Measurements from ENCODE around the gene ZNF628.

- TF ChIP-seq CTCF (IDR thresholded peaks at IDR 0.05; ENCODE audit: low read depth, low read length, poor library complexity, severe bottlenecking) = no peak
- TF ChIP-seq EZH2phosphoT487 (IDR thresholded peaks at IDR 0.05; ENCODE audit: borderline replicate concordance, low read length) = no peak
Measured at GRCh38 chr19:55439052-55439451, 37.4 kb upstream of the ZNF628 start.

Measured in DOHH2 (cell line).